ENCODE results near the gene KANSL1. TPM values are rescaled to one million over a fixed set of nuclear protein-coding genes. Genes with fewer than 3 reads are reported as not detected.

KANSL1 gene
- total and polyA plus RNA-seq, 10 of the 15 experiments (the other 5 are each of a cell fraction or from before 2014, with no cell fraction given): 4.7 to 60.6 (median 28.0) TPM

DNA sequence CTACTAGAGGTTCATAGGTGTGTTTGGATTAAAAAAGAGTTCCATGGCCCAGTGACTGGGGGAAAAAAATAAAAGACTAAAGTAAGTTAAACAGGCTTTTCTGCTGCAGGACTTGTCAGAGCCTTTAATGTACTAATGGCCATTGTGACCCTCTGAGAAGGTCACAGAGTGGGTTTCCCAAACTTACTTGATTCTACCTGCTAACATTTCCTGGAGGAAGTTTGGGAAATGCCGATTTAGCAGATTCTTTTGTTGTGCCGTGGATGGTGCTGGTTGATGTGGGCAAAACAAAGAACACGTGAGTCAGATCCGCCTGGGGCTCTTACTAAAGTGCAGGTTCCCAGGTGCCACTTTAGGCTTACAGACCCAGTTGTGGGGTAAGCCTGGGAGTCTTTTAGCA lies 207.8 kb downstream of the KANSL1 start:
- in situ Hi-C loops (cut with MboI): no loop called here

More for the DNA sequence above, 207.8 kb downstream of the KANSL1 start:
- intact Hi-C loops (cut with micrococcal nuclease; ENCODE audit: unreplicated experiment): no loop called here
- H3K4me2 ChIP-seq (ENCODE audit: control insufficient read depth, insufficient read depth): no peak overlapping the region
- POLR2A ChIA-PET: no interaction called here
- H3K4me3 ChIP-seq: no peak overlapping the region
- no peak overlapping the region for H2AFZ ChIP-seq (ENCODE audit: control insufficient read depth, low read depth, low read length)
- no peak for ATAC-seq
- no peak overlapping the region for H3K9ac ChIP-seq (ENCODE audit: control insufficient read depth, insufficient read depth, low read length)
- H3K79me2 ChIP-seq (ENCODE audit: control insufficient read depth, insufficient read depth, low read length): no peaks in the 10 kb centered on the region
- DNase-seq (ENCODE audit: low read depth, low spot score): no peak
- SMC1A ChIA-PET (ENCODE audit: uncharacterized antibody, unreplicated experiment): no interaction called here
- no peaks in the 10 kb centered on the region; a peak in 1 of 4 replicates for H3K27me3 ChIP-seq (replicated peaks in 1 of 2; ENCODE audit: control insufficient read depth in 2 of 2, insufficient read depth in 2 of 2, low read length in 1 of 2)
- no TSS peak for BruUV-seq (replicated peaks)
- RAD21 ChIA-PET (ENCODE audit: unreplicated experiment): no interaction called here
- no peaks in the 10 kb centered on the region for H3K9me3 ChIP-seq (replicated peaks; ENCODE audit: control insufficient read depth, insufficient read depth, low read length)
- TF ChIP-seq NFIC (IDR thresholded peaks at IDR 0.05; ENCODE audit: low read depth, low read length) (no peak), CREB1 (IDR thresholded peaks at IDR 0.05; ENCODE audit: low read depth) (no peak), RAD51 (IDR thresholded peaks at IDR 0.05) (no peak), GABPA (IDR thresholded peaks at IDR 0.05; ENCODE audit: low read depth) (no peak), ZNF622 (IDR thresholded peaks at IDR 0.05) (no peak), CHD2 (IDR thresholded peaks at IDR 0.05; ENCODE audit: borderline replicate concordance, low read depth, low read length) (no peak), BRCA1 (IDR thresholded peaks at IDR 0.05; ENCODE audit: low read depth, low read length) (no peak), MEF2A (IDR thresholded peaks at IDR 0.05; ENCODE audit: insufficient read depth, low read depth, low read length) (no peak), SREBF1 (IDR thresholded peaks at IDR 0.05; ENCODE audit: low read length) (no peak), NBN (IDR thresholded peaks at IDR 0.05) (no peak), SMARCA5 (IDR thresholded peaks at IDR 0.05) (no peak), KAT2A (conservative IDR thresholded peaks at IDR 0.05; ENCODE audit: control insufficient read depth, low read depth, low read length) (no peak), MYC (IDR thresholded peaks at IDR 0.05; ENCODE audit: insufficient read depth, insufficient read length, insufficient replicate concordance, low read length, severe bottlenecking) (no peak), HDAC6 (IDR thresholded peaks at IDR 0.05; ENCODE audit: unreplicated experiment) (no peak), E4F1 (IDR thresholded peaks at IDR 0.05; ENCODE audit: borderline replicate concordance, partially characterized antibody) (no peak), YY1 (IDR thresholded peaks at IDR 0.05; ENCODE audit: low read depth, low read length) (no peak)
- TF ChIP-seq, protein P1, sequence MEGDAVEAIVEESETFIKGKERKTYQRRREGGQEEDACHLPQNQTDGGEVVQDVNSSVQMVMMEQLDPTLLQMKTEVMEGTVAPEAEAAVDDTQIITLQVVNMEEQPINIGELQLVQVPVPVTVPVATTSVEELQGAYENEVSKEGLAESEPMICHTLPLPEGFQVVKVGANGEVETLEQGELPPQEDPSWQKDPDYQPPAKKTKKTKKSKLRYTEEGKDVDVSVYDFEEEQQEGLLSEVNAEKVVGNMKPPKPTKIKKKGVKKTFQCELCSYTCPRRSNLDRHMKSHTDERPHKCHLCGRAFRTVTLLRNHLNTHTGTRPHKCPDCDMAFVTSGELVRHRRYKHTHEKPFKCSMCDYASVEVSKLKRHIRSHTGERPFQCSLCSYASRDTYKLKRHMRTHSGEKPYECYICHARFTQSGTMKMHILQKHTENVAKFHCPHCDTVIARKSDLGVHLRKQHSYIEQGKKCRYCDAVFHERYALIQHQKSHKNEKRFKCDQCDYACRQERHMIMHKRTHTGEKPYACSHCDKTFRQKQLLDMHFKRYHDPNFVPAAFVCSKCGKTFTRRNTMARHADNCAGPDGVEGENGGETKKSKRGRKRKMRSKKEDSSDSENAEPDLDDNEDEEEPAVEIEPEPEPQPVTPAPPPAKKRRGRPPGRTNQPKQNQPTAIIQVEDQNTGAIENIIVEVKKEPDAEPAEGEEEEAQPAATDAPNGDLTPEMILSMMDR (IDR thresholded peaks at IDR 0.05 in 2 of 3, conservative IDR thresholded peaks at IDR 0.05 in 1 of 3; ENCODE audit: control insufficient read depth in 2 of 3, extremely low read depth in 1 of 3, insufficient read depth in 1 of 3, low read depth in 3 of 3, low read length in 3 of 3): no peak
- TF ChIP-seq, protein P2, sequence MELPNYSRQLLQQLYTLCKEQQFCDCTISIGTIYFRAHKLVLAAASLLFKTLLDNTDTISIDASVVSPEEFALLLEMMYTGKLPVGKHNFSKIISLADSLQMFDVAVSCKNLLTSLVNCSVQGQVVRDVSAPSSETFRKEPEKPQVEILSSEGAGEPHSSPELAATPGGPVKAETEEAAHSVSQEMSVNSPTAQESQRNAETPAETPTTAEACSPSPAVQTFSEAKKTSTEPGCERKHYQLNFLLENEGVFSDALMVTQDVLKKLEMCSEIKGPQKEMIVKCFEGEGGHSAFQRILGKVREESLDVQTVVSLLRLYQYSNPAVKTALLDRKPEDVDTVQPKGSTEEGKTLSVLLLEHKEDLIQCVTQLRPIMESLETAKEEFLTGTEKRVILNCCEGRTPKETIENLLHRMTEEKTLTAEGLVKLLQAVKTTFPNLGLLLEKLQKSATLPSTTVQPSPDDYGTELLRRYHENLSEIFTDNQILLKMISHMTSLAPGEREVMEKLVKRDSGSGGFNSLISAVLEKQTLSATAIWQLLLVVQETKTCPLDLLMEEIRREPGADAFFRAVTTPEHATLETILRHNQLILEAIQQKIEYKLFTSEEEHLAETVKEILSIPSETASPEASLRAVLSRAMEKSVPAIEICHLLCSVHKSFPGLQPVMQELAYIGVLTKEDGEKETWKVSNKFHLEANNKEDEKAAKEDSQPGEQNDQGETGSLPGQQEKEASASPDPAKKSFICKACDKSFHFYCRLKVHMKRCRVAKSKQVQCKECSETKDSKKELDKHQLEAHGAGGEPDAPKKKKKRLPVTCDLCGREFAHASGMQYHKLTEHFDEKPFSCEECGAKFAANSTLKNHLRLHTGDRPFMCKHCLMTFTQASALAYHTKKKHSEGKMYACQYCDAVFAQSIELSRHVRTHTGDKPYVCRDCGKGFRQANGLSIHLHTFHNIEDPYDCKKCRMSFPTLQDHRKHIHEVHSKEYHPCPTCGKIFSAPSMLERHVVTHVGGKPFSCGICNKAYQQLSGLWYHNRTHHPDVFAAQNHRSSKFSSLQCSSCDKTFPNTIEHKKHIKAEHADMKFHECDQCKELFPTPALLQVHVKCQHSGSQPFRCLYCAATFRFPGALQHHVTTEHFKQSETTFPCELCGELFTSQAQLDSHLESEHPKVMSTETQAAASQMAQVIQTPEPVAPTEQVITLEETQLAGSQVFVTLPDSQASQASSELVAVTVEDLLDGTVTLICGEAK (IDR thresholded peaks at IDR 0.05; ENCODE audit: borderline replicate concordance): no peak
- no peaks in the 10 kb centered on the region for H3K36me3 ChIP-seq (ENCODE audit: control insufficient read depth in 2 of 2, insufficient read depth in 2 of 2, low read length in 1 of 2)
- H3K4me1 ChIP-seq (ENCODE audit: control insufficient read depth, insufficient read depth, low read length): no peaks in the 10 kb centered on the region
- CTCF ChIA-PET: no interaction called here
- H3K27ac ChIP-seq (ENCODE audit: control insufficient read depth, insufficient read depth): no peak overlapping the region
- 18% methylated on average over 4 of the region's 4 CpGs for WGBS (ENCODE audit: insufficient coverage, insufficient replicate concordance, low lambda C conversion rate, missing lambda C conversion rate)
- no peak for FAIRE-seq
- H4K20me1 ChIP-seq (ENCODE audit: control insufficient read depth, insufficient read depth): no peaks in the 10 kb centered on the region
